ENCODE measurements around the gene SIM1. TPM values are rescaled to one million over a fixed set of nuclear protein-coding genes. Genes with fewer than 3 reads are reported as not detected.

SIM1 gene
- total and polyA plus RNA-seq, 2 of the 8 experiments (the other 6 are each of a cell fraction or from before 2014, with no cell fraction given): 0.02 to 0.39 TPM

- TF ChIP-seq, protein P1, sequence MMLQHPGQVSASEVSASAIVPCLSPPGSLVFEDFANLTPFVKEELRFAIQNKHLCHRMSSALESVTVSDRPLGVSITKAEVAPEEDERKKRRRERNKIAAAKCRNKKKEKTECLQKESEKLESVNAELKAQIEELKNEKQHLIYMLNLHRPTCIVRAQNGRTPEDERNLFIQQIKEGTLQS (IDR thresholded peaks at IDR 0.05; ENCODE audit: insufficient read depth, low read depth, low read length): no peak
These were observed 19.2 kb downstream of the SIM1 start (continued) for GRCh38 chr6:100445512-100445911.
